Transverse colon (tissue), 4 donors: Measurements from ENCODE around the gene ZBTB16. TPM values are rescaled to one million over a fixed set of nuclear protein-coding genes. Genes with fewer than 3 reads are reported as not detected.
A peak's percentile ranks its signal among the peaks of the same experiment; 100 is the strongest.

Experiments used
- DNase-seq: peaks from one replicate; pipeline ENCODE4 v3.0.0-alpha.2; 2019
- H3K27ac ChIP-seq, 4 donors: fragments of 200-600 bp; sonication (generic); 2 replicates each; pipeline ENCODE4 v1.5.1; 2016 to 2018; ENCODE audit warnings: inconsistent platforms in 4 of 4
- H3K27me3 ChIP-seq: fragments of 200-600 bp; sonication (generic); 2 replicates; pipeline ENCODE4 v1.5.1; 2017; ENCODE audit warnings: inconsistent platforms
- H3K36me3 ChIP-seq, 4 donors: fragments of 200-600 bp; sonication (generic); 2 replicates each; pipeline ENCODE4 v1.5.1; 2017 to 2019; ENCODE audit warnings: inconsistent platforms in 4 of 4
- H3K4me1 ChIP-seq, 4 donors: fragments of 200-600 bp; sonication (generic); 2 replicates each; pipeline ENCODE4 v1.5.1; 2017 to 2020; ENCODE audit warnings: inconsistent platforms in 4 of 4
- H3K4me3 ChIP-seq, 4 donors: fragments of 200-600 bp; sonication (generic); 1 replicate in 1 of 4; 2 replicates in 3 of 4; pipeline versions ENCODE4 v1.5.1 to v1.6.1; 2017 to 2019; ENCODE audit warnings: inconsistent platforms in 4 of 4
- H3K9me3 ChIP-seq, 2 donors: fragments of 200-600 bp; sonication (generic); 2 replicates each; pipeline ENCODE4 v1.5.1; 2017 to 2019; ENCODE audit warnings: inconsistent platforms in 2 of 2
- CTCF ChIP-seq, 5 experiments: fragments of 200-600 bp in 3 of 5; fragments of 450-650 bp in 2 of 5; sonication (generic) in 3 of 5; IDR thresholded peaks; 1 replicate in 2 of 5; 2 replicates in 3 of 5; pipeline ENCODE4 v1.5.1; 2016 to 2017; ENCODE audit warnings: antibody characterized with exemption in 5 of 5, inconsistent platforms in 3 of 5, mild to moderate bottlenecking in 2 of 5, moderate library complexity in 1 of 5
- EP300 ChIP-seq: sonication (generic); formaldehyde crosslinking; IDR thresholded peaks from one replicate; pipeline ENCODE4 v1.6.1; 2017; ENCODE audit warnings: antibody characterized with exemption, low read depth
- POLR2A ChIP-seq: fragments of 450-650 bp; IDR thresholded peaks from one replicate; pipeline ENCODE4 v1.6.1; 2016; ENCODE audit warnings: antibody characterized with exemption, mild to moderate bottlenecking, moderate library complexity
- POLR2AphosphoS5 ChIP-seq, 3 donors: sonication (generic); formaldehyde crosslinking; IDR thresholded peaks; one replicate each; pipeline ENCODE4 v1.6.1; 2016; ENCODE audit warnings: antibody characterized with exemption in 3 of 3
- WGBS, 2 donors: methylation state at CpG; one replicate each; pipeline ENCODE4 v1.1.5; 2018; ENCODE audit warnings: low coverage in 1 of 2; 5-methylcytosine and 5-hydroxymethylcytosine counted together
- in situ Hi-C, 4 donors: fragments of 200-750 bp; cut with MboI; loops; one replicate each; pipeline versions ENCODE4 v1.15.0 to v1.15.1; 2017; ENCODE audit warnings: low sequenced_read_pairs in 3 of 4, low pct_ligation_motif_present in 1 of 4, low pct_unique_long_range_greater_than_20kb in 1 of 4
- intact Hi-C: fragments of 100-400 bp; cut with DNase I; formaldehyde crosslinking; loops from one replicate; pipeline ENCODE4 v1.15.1; 2023; ENCODE audit warnings: low total_unique reads
- total RNA-seq, 4 donors: library from RNA; depleted of rRNA; stranded (reverse); fragments of >200 nt; gene quantifications; one replicate each; pipeline ENCODE4 v1.1.0, GENCODE V29; 2016

The ZBTB16 gene
- total RNA-seq, 4 donors from 2014 or later: 108 to 271 (median 155) TPM

GRCh38 chr11:114142707-114143106, 83.2 kb downstream of the ZBTB16 start:
- DNase-seq: no peak
- no peaks in the 10 kb centered on the region for H3K9me3 ChIP-seq
- no peaks in the 10 kb centered on the region for H3K27me3 ChIP-seq
- in situ Hi-C loops (no loop called here), intact Hi-C loops (no loop called here)
- H3K4me3 ChIP-seq: no peak overlapping the region
- H3K27ac ChIP-seq: peak overlapping the region; percentile 60 to 96 (median 73)
- WGBS, 2 donors: 26 to 52% methylated on average over 3 to 6 of the region's 6 CpGs
- TF ChIP-seq EP300 (no peak), POLR2A (no peak), CTCF (IDR thresholded peaks at IDR 0.05) (no peak), POLR2AphosphoS5 (IDR thresholded peaks at IDR 0.05) (no peak)
- H3K4me1 ChIP-seq: peaks cover 53 to 94% (median 69%) of the 10 kb centered on the region in 4 donors
- peaks cover 0 to 5% (median 2%) of the 10 kb centered on the region in 4 donors for H3K36me3 ChIP-seq

GRCh38 chr11:114145166-114145775, 85.8 kb downstream of the ZBTB16 start:
- Histone ChIP-seq H3K36me3 (peaks cover 0 to 4% (median 1%) of the 10 kb centered on the region in 4 donors), H3K27ac (peak overlapping the region; percentile 69 to 96 (median 73)), H3K27me3 (no peaks in the 10 kb centered on the region), H3K4me3 (no peak overlapping the region), H3K4me1 (peaks cover 58 to 92% (median 69%) of the 10 kb centered on the region in 4 donors), H3K9me3 (no peaks in the 10 kb centered on the region)
- DNase-seq: no peak
- TF ChIP-seq POLR2A: no peak
- TF ChIP-seq POLR2AphosphoS5 (IDR thresholded peaks at IDR 0.05): no peak
- no peak for TF ChIP-seq EP300
- no peak for TF ChIP-seq CTCF (IDR thresholded peaks at IDR 0.05)
- WGBS, 2 donors: 82 to 90% methylated on average over 2 of the region's 2 CpGs
- intact Hi-C loops: no loop called here
- in situ Hi-C loops: no loop called here

GRCh38 chr11:114147375-114148012, 88.0 kb downstream of the ZBTB16 start:
- H3K9me3 ChIP-seq: no peaks in the 10 kb centered on the region
- no peak overlapping the region for H3K4me3 ChIP-seq
- H3K4me1 ChIP-seq: peaks cover 45 to 92% (median 62%) of the 10 kb centered on the region in 4 donors
- no peaks in the 10 kb centered on the region for H3K27me3 ChIP-seq
- H3K36me3 ChIP-seq: no peaks in the 10 kb centered on the region
- in situ Hi-C loops (no loop called here), intact Hi-C loops (no loop called here)
- TF ChIP-seq POLR2A: no peak
- peak in 2 of 3 donors; percentile 6 to 55 for TF ChIP-seq POLR2AphosphoS5 (IDR thresholded peaks at IDR 0.05)
- TF ChIP-seq EP300: no peak
- DNase-seq: no peak
- WGBS, 2 donors: 67 to 70% methylated on average over 5 of the region's 5 CpGs
- H3K27ac ChIP-seq: peak overlapping the region; percentile 69 to 96 (median 73)

- Histone ChIP-seq H3K36me3 (no peaks in the 10 kb centered on the region), H3K27ac (peak overlapping the region; percentile 69 to 96 (median 73)), H3K4me1 (peaks cover 45 to 92% (median 62%) of the 10 kb centered on the region in 4 donors), H3K27me3 (no peaks in the 10 kb centered on the region), H3K4me3 (no peak overlapping the region), H3K9me3 (no peaks in the 10 kb centered on the region)
- intact Hi-C loops: no loop called here
- in situ Hi-C loops: no loop called here
- no peak for TF ChIP-seq EP300
- no peak for TF ChIP-seq CTCF (IDR thresholded peaks at IDR 0.05)
- TF ChIP-seq POLR2AphosphoS5 (IDR thresholded peaks at IDR 0.05): no peak
- TF ChIP-seq POLR2A: no peak
- 54 to 60% methylated on average over 3 to 5 of the region's 5 CpGs for WGBS, 2 donors
- DNase-seq: no peak
These were observed 88.5 kb downstream of the ZBTB16 start for GRCh38 chr11:114148013-114148382.
